Activated CD4-positive, alpha-beta T cell treated with anti-CD3 and anti-CD28 coated beads for 1 hour (primary cell): ENCODE measurements around the gene DNAJC10.
"Not testable (repeated sequence)": the region's sequence is repeated elsewhere in the genome, so short reads cannot be mapped to it uniquely, and the experiment has no call there.

Experiments used
- DNase-seq: peaks from one replicate; pipeline ENCODE4 v3.0.0-alpha.2; 2020

DNAJC10 gene

GRCh38 chr2:182726473-182726872, 10.4 kb downstream of the DNAJC10 start:
- DNase-seq, result no peak

DNA sequence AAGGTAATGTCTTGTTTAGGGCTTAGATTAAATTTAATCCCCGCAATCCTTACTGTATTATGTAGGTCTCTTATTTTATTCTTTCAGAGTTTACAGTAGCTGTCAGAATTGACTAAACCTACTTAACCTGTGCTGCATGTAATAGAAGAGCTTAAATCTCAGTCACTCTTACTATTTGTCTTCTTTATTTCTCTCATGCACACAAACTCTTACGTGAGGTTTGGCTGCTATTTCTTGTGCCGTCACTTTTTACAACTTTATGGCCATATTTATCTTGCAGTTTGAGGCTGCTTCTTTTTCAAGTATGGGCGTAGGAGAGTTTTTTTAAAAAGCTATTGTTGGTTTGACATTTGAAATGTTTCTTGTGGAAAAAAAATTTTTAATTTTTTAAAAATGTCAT, 12.0 kb downstream of the DNAJC10 start:
- DNase-seq, result no peak

GRCh38 chr2:182729710-182730339, 13.8 kb downstream of the DNAJC10 start:
- DNase-seq, result no peak

DNA sequence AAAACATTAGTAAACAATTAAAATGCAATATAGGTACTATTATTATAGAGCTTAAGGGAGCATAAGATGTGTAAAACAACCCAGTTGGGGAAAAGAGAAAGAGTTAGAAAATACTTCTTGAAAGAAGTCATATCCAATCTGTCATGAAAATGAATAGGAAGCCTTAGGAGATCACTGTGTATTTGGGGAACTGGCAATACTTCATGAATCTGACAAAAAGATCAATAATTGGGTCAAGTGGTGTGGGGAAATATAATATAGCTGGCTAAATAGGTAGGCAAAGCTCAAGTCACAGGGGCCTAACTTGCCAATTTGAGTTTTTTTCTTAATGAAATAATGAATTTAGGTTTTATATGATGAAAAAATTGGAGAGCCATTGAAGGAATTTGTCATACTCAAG, 14.4 kb downstream of the DNAJC10 start:
- no peak for DNase-seq

DNA sequence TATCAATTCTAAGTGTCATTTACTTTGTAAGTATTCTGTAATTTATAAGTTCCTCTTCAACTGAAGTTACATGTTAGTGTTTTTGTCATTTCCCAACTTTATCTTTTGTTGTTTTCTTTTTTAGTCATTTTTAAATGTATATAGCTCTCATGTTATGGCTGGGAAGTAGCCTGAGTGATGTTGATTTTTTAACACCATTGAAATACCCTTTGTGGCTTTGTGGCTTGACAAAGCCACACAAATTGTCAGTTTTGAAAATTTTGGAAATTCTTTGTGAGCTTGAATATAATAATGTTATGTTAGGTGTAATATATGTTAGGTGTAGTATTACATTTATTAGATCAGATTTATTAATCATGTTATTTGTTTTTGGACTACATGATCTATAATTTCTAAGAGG, 16.7 kb downstream of the DNAJC10 start:
- DNase-seq, result no peak

DNA sequence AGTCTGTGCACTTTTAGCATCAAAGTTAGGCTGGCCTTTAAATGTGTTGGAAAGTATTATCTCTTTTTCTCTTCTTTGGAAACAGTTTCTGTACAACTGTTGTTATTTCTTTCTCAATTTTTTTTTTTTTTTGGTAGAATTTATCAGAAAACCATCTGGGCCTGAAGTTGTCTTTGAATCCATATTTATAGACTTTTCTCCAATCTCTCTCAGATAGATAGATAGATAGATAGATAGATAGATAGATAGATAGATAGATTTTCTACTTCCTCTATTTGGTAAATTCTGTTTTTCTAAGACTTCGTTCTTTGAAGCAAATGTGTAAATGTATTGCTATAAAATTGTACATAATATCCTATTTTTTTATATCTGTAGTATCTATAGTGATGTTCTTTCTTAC, 17.5 kb downstream of the DNAJC10 start:
- DNase-seq, result no peak

- not testable (repeated sequence) for DNase-seq
Observed at GRCh38 chr2:182736856-182737255, 20.8 kb downstream of the DNAJC10 start.

DNA sequence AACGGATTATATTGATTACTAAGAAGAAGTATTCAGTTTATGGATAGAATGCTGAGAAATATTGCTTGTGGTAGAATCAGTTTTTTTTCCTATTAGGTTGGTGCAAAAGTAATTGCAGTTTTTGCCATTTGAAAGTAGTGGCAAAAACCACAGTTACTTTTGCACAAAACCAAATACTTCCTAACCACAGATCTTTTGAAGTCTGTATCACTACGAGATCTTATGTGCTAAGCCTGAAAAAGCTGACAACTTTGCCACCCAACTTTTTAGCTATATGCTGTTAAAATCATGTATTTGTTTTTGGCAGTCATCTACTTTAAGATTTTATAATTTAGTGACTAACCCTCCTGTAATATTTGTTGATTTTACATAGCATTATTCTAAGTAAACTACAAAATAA, 24.6 kb downstream of the DNAJC10 start:
- DNase-seq, result no peak

- DNase-seq, result no peak
Observed at GRCh38 chr2:182741620-182742019, 25.6 kb downstream of the DNAJC10 start.

DNA sequence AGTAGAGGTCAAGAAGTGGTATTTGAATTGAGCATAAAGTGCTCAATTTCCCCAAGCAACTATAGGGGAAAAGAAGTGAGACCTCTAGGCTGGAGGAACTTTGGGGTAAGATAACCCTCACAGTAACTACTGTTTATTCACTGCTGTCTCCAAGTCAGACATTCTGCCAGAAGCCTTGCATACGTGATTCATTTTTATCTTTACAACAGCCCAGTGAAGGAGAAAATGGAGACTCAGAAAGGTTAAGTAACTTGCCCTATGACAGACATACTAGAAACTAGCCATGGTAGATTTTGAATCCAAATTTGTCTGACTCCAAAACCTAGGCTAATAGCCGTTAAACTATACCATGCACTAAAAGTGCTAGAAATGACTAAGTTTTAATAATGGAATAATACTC, 28.4 kb downstream of the DNAJC10 start:
- no peak for DNase-seq

- DNase-seq, result no peak
Observed at GRCh38 chr2:182745061-182745460, 29.0 kb downstream of the DNAJC10 start.

- DNase-seq, result not testable (repeated sequence)
Observed at GRCh38 chr2:182745894-182746293, 29.8 kb downstream of the DNAJC10 start.

DNA sequence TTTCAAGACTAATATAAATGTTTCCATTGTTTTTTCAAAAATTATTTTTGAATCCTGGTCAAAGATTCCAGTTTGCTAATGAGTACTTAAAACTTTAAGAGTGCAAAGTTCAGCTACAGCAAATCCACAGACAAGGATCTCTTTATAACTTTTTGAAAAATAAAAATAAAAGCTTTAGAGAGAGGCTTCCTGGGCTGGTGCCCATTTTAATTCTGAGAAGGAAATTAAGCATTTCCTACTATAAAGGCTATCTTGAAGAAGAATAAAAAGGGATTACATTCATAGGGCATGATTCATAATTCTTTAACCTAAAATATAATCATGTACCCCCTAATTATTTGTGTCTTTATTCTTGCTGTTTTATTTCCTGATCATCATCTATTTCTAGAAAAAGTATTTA, 38.2 kb downstream of the DNAJC10 start:
- no peak for DNase-seq

DNA sequence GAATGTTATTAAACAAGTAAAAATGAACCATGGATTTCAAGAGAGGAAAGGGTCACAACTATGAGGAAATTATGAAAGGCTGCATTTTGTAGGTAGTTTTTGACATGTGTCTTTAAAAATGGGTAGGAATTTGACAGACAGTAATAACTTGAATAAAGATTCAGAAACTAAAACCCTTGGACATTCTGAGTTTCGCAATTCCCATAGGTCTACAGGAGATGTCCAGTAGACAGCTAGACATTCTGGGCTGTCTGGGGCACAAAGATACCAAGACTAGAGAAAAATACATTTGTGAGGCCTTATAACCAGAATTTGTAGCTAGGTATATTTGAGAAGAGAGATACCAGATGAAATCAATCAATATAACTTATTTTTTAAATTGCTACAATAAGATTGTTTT, 42.3 kb downstream of the DNAJC10 start:
- no peak for DNase-seq

DNA sequence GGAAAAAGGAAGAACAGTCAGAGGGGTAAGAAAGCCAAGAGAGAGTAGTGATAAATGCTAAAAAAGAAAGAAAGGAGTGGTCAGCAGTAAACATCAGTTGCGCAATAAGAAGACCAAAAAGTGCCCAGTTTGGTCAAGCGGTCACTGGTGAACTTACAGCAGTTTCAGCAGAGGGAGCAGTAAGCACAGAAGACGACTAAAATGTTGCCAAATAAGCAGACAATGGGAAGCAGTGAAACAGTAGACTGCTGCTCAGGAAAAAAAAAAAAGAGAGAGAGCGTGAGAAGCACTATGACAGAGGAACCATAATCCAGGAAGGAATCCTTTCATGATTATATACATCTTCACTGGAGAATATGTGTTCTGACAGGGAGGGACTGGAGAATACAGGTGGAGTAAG, 45.8 kb downstream of the DNAJC10 start:
- no peak for DNase-seq

GRCh38 chr2:182763311-182763912, 47.4 kb downstream of the DNAJC10 start:
- no peak for DNase-seq

GRCh38 chr2:182766626-182767025, 50.6 kb downstream of the DNAJC10 start:
- DNase-seq, result no peak

DNA sequence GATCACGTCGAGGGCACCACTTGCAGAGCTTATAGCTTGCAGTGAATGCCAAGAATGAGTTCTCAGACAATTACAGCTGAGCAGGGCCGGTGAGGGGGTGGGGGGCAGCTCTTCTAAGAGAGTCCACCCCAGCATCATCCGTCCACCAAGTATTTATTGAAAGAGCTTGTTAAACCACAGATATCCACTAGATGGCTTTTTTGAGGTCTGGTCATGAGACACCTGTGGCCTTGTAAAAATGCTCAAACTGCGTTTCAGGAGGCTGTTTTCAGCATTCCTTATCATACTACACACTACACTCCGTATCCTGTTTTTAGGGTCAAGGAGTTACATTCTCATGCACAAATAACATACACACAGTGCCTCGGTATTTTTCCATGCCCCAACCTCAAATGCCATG, 51.5 kb downstream of the DNAJC10 start:
- DNase-seq, result no peak

DNA sequence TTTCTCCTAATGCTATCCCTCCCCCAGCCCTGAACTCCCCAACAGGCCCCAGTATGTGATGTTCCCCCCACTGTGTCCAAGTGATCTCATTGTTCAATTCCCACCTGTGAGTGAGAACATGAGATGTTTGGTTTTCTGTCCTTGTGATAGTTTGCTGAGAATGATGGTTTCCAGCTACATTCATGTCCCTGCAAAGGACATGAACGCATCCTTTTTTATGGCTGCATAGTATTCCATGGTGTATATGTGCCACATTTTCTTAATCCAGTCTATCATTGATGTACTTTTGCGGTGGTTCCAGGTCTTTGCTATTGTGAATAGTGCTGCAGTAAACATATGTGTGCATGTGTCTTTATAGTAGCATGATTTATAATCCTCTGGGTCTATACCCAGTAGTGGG, 52.9 kb downstream of the DNAJC10 start:
- DNase-seq, result not testable (repeated sequence)

- no peak for DNase-seq
Observed at GRCh38 chr2:182779323-182779722, 63.3 kb downstream of the DNAJC10 start.

- not testable (repeated sequence) for DNase-seq
Observed at GRCh38 chr2:182781099-182781498, 65.0 kb downstream of the DNAJC10 start.

- not testable (repeated sequence) for DNase-seq
Observed at GRCh38 chr2:182782686-182783085, 66.6 kb downstream of the DNAJC10 start.

GRCh38 chr2:182784058-182784706, 68.1 kb downstream of the DNAJC10 start:
- no peak for DNase-seq

GRCh38 chr2:182784777-182785176, 68.7 kb downstream of the DNAJC10 start:
- no peak for DNase-seq

- DNase-seq, result no peak
Observed at GRCh38 chr2:182792441-182792840, 76.4 kb downstream of the DNAJC10 start.
